ENCODE measurements around the gene SLC25A40.

DNA sequence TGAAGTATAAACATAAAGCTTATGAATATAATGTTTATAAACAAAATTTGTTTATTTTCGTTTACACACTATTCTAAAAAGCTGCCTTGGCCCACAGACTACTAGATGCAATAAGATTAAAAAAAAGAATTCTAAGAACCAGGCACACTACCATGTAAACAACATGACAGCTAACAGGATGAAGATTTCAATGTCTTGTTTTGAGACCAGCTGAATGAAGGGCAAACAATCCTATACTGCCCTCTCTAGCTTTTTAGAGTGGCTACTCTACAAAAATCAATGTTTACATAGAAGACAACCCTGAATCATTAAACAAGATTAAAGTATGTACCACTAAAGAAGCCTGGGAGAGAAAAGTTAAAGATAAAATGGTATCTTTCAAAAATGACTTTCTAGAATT is 38.6 kb downstream of the SLC25A40 start:
- TF ChIP-seq EZH2 (IDR thresholded peaks at IDR 0.05): no peak
- no peak for TF ChIP-seq POLR2AphosphoS5 (IDR thresholded peaks at IDR 0.05; ENCODE audit: borderline replicate concordance, low read depth, low read length)
